PC-3 (cell line): ENCODE measurements around the gene CSTPP1.

Source experiments
- EZH2phosphoT487 ChIP-seq: fragments of 300-600 bp; sonication (generic); IDR thresholded peaks from 2 replicates; pipeline ENCODE4 v1.6.1; 2018; ENCODE audit warnings: mild to moderate bottlenecking, antibody characterized with exemption, low read length, borderline replicate concordance
- TF ChIP-seq, protein P1 (sequence below): fragments of 300-600 bp; sonication (generic); conservative IDR thresholded peaks from 2 replicates; pipeline ENCODE4 v1.5.1; 2017; ENCODE audit warnings: antibody characterized with exemption, low read depth, mild to moderate bottlenecking, low read length

DNA sequence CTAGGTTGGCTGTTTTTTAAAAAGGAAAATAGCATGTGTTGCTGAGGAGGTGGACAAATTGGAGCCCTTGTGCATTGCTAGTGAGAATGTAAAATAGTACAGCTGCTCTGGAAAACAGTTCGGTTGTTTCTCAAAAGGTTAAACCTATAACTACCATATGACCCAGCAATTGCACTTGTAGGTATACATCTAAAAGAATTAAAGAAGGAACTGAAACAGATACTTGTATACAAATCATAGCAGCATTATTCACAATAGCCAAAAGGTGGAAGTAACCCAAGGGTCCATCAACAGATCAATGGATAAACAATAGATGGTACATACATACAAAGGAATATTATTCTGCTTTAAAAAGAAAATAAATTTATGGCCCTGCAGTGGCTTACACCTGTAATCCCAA is 111.4 kb downstream of the CSTPP1 start:
- TF ChIP-seq EZH2phosphoT487 = no peak
- TF ChIP-seq, protein P1, sequence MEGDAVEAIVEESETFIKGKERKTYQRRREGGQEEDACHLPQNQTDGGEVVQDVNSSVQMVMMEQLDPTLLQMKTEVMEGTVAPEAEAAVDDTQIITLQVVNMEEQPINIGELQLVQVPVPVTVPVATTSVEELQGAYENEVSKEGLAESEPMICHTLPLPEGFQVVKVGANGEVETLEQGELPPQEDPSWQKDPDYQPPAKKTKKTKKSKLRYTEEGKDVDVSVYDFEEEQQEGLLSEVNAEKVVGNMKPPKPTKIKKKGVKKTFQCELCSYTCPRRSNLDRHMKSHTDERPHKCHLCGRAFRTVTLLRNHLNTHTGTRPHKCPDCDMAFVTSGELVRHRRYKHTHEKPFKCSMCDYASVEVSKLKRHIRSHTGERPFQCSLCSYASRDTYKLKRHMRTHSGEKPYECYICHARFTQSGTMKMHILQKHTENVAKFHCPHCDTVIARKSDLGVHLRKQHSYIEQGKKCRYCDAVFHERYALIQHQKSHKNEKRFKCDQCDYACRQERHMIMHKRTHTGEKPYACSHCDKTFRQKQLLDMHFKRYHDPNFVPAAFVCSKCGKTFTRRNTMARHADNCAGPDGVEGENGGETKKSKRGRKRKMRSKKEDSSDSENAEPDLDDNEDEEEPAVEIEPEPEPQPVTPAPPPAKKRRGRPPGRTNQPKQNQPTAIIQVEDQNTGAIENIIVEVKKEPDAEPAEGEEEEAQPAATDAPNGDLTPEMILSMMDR = no peak
